ENCODE results near the gene TAC3.

The TAC3 gene

DNA sequence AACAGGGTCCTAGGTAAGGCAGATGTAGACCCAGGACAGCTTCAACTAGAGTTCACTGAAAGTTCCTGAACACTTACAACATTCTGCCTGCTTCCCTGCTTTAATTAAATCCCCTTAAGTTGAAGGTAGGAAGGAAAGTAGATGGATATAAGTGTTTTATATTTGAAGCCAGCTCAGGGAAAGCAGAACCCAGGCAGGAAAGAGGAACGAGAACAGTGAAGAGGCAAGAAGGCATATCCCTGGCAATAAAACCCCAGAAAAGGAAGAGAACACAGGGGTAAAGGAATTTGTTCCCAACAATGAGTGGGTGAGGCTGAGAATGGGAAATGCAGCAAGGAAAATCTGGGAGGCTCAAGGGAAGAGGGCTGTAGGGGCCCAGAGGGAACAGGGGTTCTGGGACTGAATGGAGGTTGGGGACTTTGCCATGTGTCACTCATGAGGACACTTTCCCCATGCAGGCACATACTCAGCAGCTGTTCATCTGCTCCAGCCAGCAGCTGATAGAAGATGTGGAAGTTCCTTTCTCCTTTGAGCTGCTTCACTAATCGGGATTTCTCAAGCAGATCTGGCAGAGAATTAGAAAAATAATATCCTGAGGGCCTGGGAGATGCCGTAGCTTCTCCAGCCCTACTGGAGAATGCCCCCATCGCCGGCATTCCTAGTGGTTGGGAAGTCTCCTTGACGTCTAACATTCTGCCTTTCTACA, 29.9 kb upstream of the TAC3 start:
- in situ Hi-C loops (cut with HindIII; ENCODE audit: low sequenced_read_pairs) = no loop called here
- no peak for DNase-seq (ENCODE audit: low read depth)
- TF ChIP-seq, protein P1, sequence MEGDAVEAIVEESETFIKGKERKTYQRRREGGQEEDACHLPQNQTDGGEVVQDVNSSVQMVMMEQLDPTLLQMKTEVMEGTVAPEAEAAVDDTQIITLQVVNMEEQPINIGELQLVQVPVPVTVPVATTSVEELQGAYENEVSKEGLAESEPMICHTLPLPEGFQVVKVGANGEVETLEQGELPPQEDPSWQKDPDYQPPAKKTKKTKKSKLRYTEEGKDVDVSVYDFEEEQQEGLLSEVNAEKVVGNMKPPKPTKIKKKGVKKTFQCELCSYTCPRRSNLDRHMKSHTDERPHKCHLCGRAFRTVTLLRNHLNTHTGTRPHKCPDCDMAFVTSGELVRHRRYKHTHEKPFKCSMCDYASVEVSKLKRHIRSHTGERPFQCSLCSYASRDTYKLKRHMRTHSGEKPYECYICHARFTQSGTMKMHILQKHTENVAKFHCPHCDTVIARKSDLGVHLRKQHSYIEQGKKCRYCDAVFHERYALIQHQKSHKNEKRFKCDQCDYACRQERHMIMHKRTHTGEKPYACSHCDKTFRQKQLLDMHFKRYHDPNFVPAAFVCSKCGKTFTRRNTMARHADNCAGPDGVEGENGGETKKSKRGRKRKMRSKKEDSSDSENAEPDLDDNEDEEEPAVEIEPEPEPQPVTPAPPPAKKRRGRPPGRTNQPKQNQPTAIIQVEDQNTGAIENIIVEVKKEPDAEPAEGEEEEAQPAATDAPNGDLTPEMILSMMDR (IDR thresholded peaks at IDR 0.05; ENCODE audit: low read depth, low read length, missing control alignments) = no peak
- no peak overlapping the region for H3K4me3 ChIP-seq (ENCODE audit: low read depth, low read length)

DNA sequence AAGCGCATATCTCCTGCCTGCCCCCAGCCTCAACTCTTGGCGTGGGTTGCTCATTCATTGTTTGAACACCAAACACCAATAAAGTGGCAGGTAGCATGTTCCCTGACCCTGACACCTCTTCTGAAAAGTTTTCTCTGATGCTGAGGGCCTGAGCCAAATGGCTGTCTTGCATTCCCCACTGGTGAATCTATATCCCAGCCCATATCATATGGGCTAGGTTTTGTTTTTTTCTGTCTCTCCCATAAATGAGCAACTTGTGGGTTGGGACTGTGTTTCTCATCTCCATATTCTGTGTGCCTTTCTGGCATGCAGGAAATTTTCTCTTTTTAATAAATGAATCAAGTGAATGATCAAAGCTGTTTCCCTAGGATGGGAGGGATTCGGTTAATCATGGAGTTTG, 28.6 kb upstream of the TAC3 start:
- TF ChIP-seq, protein P1 (IDR thresholded peaks at IDR 0.05; ENCODE audit: low read depth, low read length, missing control alignments) = no peak
- in situ Hi-C loops (cut with HindIII; ENCODE audit: low sequenced_read_pairs) = no loop called here
- no peak overlapping the region for H3K4me3 ChIP-seq (ENCODE audit: low read depth, low read length)
- DNase-seq (ENCODE audit: low read depth) = no peak

DNA sequence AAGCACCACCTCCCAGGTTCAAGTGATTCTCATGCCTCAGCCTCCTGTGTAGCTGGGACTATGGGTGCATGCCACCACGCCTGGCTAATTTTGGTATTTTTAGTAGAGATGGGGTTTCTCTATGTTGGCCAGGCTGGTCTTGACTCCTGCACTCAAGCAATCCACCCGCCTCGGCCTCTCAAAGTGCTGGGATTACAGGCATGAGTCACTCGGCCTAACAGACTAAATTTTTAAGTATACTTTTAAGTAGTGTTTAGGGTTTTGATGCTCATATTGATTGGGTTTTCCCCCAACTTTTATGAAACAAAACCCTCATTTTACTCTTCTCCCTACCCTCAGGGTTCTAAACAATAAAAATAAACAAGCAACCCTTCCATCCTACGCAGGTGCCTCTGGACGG, 28.1 kb upstream of the TAC3 start:
- TF ChIP-seq, protein P1 (IDR thresholded peaks at IDR 0.05; ENCODE audit: low read depth, low read length, missing control alignments) = no peak
- in situ Hi-C loops (cut with HindIII; ENCODE audit: low sequenced_read_pairs) = no loop called here
- no peak overlapping the region for H3K4me3 ChIP-seq (ENCODE audit: low read depth, low read length)
- DNase-seq (ENCODE audit: low read depth) = no peak

DNA sequence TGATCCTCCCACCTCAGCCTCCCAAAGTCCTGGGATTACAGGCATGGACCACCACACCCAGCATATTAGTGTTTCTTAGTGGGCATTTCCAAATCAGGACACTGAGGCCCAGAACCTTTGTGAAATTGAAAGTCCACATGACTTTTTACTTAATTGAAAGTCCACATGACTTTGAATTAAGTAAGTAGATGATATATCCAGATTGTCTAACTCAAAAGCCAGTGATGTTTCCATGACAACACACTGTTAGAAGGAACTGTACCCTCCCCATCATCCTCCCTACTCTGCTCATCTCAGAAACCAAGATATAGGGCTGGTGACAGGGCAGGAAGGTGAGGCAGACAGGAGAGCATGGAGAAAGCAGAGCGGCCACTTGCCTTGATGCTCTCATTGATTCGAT, 26.4 kb upstream of the TAC3 start:
- H3K4me3 ChIP-seq (ENCODE audit: low read depth, low read length) = no peak overlapping the region
- TF ChIP-seq, protein P1 (IDR thresholded peaks at IDR 0.05; ENCODE audit: low read depth, low read length, missing control alignments) = no peak
- in situ Hi-C loops (cut with HindIII; ENCODE audit: low sequenced_read_pairs) = no loop called here
- no peak for DNase-seq (ENCODE audit: low read depth)

DNA sequence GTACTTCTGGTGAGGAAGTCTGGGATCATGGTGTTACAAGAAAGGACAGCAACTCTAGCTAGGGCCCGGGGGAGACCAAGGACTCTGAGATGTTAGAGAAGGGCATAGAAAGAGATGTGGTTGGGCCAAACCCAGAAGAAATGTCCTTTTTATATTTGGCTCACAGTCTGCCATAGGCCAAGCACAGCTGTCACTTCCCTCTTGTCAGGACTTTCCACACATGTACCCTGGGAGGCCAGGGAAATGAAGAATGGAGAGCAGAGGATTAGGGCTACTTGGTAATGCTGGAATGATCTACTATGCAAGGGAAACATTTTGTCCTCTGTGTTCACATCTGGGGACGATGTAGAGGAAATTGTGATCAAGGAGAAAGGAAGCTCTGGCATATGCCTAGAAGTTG, 24.4 kb upstream of the TAC3 start:
- TF ChIP-seq, protein P1 (IDR thresholded peaks at IDR 0.05; ENCODE audit: low read depth, low read length, missing control alignments) = no peak
- in situ Hi-C loops (cut with HindIII; ENCODE audit: low sequenced_read_pairs) = no loop called here
- no peak for DNase-seq (ENCODE audit: low read depth)
- H3K4me3 ChIP-seq (ENCODE audit: low read depth, low read length) = no peak overlapping the region

DNA sequence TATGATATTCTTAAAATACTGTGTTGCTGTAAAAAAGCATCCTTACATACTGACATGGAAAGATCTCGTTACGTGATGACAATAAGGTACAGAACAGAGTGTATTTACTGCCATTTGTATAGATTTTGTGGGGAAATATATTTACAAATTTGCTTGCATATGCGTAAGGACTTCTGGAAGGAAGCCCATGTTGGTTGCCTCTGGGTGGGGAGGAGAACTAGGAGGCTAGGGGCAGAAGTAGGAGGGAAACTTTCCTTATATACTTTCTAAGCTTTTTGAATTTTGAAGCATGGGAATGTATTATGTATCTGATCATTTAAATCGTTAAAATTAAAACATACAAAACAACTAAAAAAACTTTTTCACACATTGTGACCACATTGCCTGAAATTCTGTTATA, 23.9 kb upstream of the TAC3 start:
- TF ChIP-seq, protein P1 (IDR thresholded peaks at IDR 0.05; ENCODE audit: low read depth, low read length, missing control alignments) = no peak
- in situ Hi-C loops (cut with HindIII; ENCODE audit: low sequenced_read_pairs) = no loop called here
- no peak for DNase-seq (ENCODE audit: low read depth)
- no peak overlapping the region for H3K4me3 ChIP-seq (ENCODE audit: low read depth, low read length)
